NCI-H510A (cell line): ENCODE measurements around the gene PACRG.
A peak's percentile ranks its signal among the peaks of the same experiment; 100 is the strongest.

Experiments used
- DNase-seq: peaks from one replicate; lab custom pipeline; 2025; lab: John Stamatoyannopoulos, UW

The PACRG gene

GRCh38 chr6:163335056-163335455, 607.3 kb downstream of the PACRG start:
- DNase-seq, result no peak

- no peak for DNase-seq
These were observed 608.1 kb downstream of the PACRG start for GRCh38 chr6:163335671-163336545.

- DNase-seq, result no peak
These were observed 609.2 kb downstream of the PACRG start for GRCh38 chr6:163336961-163337360.

- DNase-seq, result peak; percentile 70
These were observed 610.2 kb downstream of the PACRG start for GRCh38 chr6:163337958-163338357.

GRCh38 chr6:163338671-163339405, 611.1 kb downstream of the PACRG start:
- DNase-seq, result peak; percentile 29

- no peak for DNase-seq
These were observed 611.7 kb downstream of the PACRG start for GRCh38 chr6:163339466-163339865.

- no peak for DNase-seq
These were observed 612.6 kb downstream of the PACRG start for GRCh38 chr6:163340201-163340887.

- no peak for DNase-seq
These were observed 613.7 kb downstream of the PACRG start for GRCh38 chr6:163341224-163342061.

GRCh38 chr6:163342571-163343539, 615.1 kb downstream of the PACRG start:
- no peak for DNase-seq

- no peak for DNase-seq
These were observed 615.8 kb downstream of the PACRG start for GRCh38 chr6:163343609-163344008.

GRCh38 chr6:163344411-163344810, 616.6 kb downstream of the PACRG start:
- no peak for DNase-seq

GRCh38 chr6:163345931-163346330, 618.2 kb downstream of the PACRG start:
- no peak for DNase-seq

- DNase-seq, result no peak
These were observed 618.8 kb downstream of the PACRG start for GRCh38 chr6:163346497-163346961.

- DNase-seq, result no peak
These were observed 619.3 kb downstream of the PACRG start for GRCh38 chr6:163347021-163347446.

- DNase-seq, result no peak
These were observed 621.3 kb downstream of the PACRG start for GRCh38 chr6:163348789-163349680.

GRCh38 chr6:163349696-163350095, 621.9 kb downstream of the PACRG start:
- no peak for DNase-seq

- DNase-seq, result no peak
These were observed 623.2 kb downstream of the PACRG start for GRCh38 chr6:163351013-163351412.

- no peak for DNase-seq
These were observed 624.4 kb downstream of the PACRG start for GRCh38 chr6:163352011-163352685.

GRCh38 chr6:163352966-163353365, 625.2 kb downstream of the PACRG start:
- no peak for DNase-seq
